ENCODE data around the gene ZBTB20.

Gene ZBTB20

GRCh38 chr3:114554731-114555130, 592.4 kb downstream of the ZBTB20 start:
- no peak for DNase-seq (ENCODE audit: low read depth)
- TF ChIP-seq CTCF (IDR thresholded peaks at IDR 0.05; ENCODE audit: low read depth, low read length, missing control alignments) = no peak
- no peak overlapping the region for H3K4me3 ChIP-seq (ENCODE audit: low read depth, low read length)

- no peak overlapping the region for H3K4me3 ChIP-seq (ENCODE audit: low read depth, low read length)
- no peak for DNase-seq (ENCODE audit: low read depth)
- TF ChIP-seq CTCF (IDR thresholded peaks at IDR 0.05; ENCODE audit: low read depth, low read length, missing control alignments) = no peak
These were observed 593.0 kb downstream of the ZBTB20 start for GRCh38 chr3:114553949-114554593.

GRCh38 chr3:114552527-114552812, 594.6 kb downstream of the ZBTB20 start:
- no peak for TF ChIP-seq CTCF (IDR thresholded peaks at IDR 0.05; ENCODE audit: low read depth, low read length, missing control alignments)
- DNase-seq (ENCODE audit: low read depth) = no peak
- no peak overlapping the region for H3K4me3 ChIP-seq (ENCODE audit: low read depth, low read length)

GRCh38 chr3:114551770-114552526, 595.1 kb downstream of the ZBTB20 start:
- TF ChIP-seq CTCF (IDR thresholded peaks at IDR 0.05; ENCODE audit: low read depth, low read length, missing control alignments) = no peak
- DNase-seq (ENCODE audit: low read depth) = no peak

GRCh38 chr3:114550165-114550564, 596.9 kb downstream of the ZBTB20 start:
- H3K4me3 ChIP-seq (ENCODE audit: low read depth, low read length) = no peak overlapping the region
- TF ChIP-seq CTCF (IDR thresholded peaks at IDR 0.05; ENCODE audit: low read depth, low read length, missing control alignments) = no peak
- no peak for DNase-seq (ENCODE audit: low read depth)

More at GRCh38 chr3:114551770-114552526, 595.1 kb downstream of the ZBTB20 start:
- no peak overlapping the region for H3K4me3 ChIP-seq (ENCODE audit: low read depth, low read length)

- no peak for DNase-seq (ENCODE audit: low read depth)
- no peak overlapping the region for H3K4me3 ChIP-seq (ENCODE audit: low read depth, low read length)
- no peak for TF ChIP-seq CTCF (IDR thresholded peaks at IDR 0.05; ENCODE audit: low read depth, low read length, missing control alignments)
These were observed 601.9 kb downstream of the ZBTB20 start for GRCh38 chr3:114545193-114545592.

- DNase-seq (ENCODE audit: low read depth) = no peak
- no peak for TF ChIP-seq CTCF (IDR thresholded peaks at IDR 0.05; ENCODE audit: low read depth, low read length, missing control alignments)
- no peak overlapping the region for H3K4me3 ChIP-seq (ENCODE audit: low read depth, low read length)
These were observed 604.7 kb downstream of the ZBTB20 start for GRCh38 chr3:114542359-114542758.

All from GM12864 (cell line).